Activated CD4-positive, alpha-beta T cell treated with anti-CD3 and anti-CD28 coated beads, Interleukin-2, amount 10 ng/mL, durations not matched to agents 7 days and 5 days (primary cell): ENCODE data around the gene TMEM125. TPM values are rescaled to one million over a fixed set of nuclear protein-coding genes. Genes with fewer than 3 reads are reported as not detected.

ENCODE experiments used
- CTCF ChIA-PET: fragments of 350-600 bp; sonication (Branson Sonifier 250); formaldehyde crosslinking; loops from one replicate; lab custom pipeline; 2021; ENCODE audit warnings: antibody characterized with exemption; lab: Charles Lee
- POLR2A ChIA-PET: fragments of 350-600 bp; sonication (Branson Sonifier 250); formaldehyde crosslinking; loops from one replicate; lab custom pipeline; 2021; ENCODE audit warnings: antibody characterized with exemption; lab: Charles Lee
- DNase-seq: peaks from one replicate; pipeline ENCODE4 v3.0.0-alpha.2; 2020
- H3K27ac Mint-ChIP-seq: one replicate; pipeline ENCODE4 v1.8.0; 2021; ENCODE audit warnings: mild to moderate bottlenecking, moderate library complexity, mixed read lengths
- H3K27me3 Mint-ChIP-seq: one replicate; pipeline ENCODE4 v1.8.0; 2021; ENCODE audit warnings: mixed read lengths
- H3K36me3 Mint-ChIP-seq: one replicate; pipeline ENCODE4 v1.8.0; 2021; ENCODE audit warnings: low read depth, mixed read lengths
- H3K4me1 Mint-ChIP-seq: one replicate; pipeline ENCODE4 v1.8.0; 2021; ENCODE audit warnings: mixed read lengths
- H3K4me3 Mint-ChIP-seq: one replicate; pipeline ENCODE4 v1.8.0; 2021; ENCODE audit warnings: mild to moderate bottlenecking, moderate library complexity, mixed read lengths
- H3K9me3 Mint-ChIP-seq: one replicate; pipeline ENCODE4 v1.8.0; 2021; ENCODE audit warnings: mixed read lengths
- total RNA-seq, 2 experiments: library from RNA; stranded (reverse); gene quantifications; one replicate each; pipeline ENCODE4 v1.2.3, GENCODE V29; 2021

TMEM125 gene
- total RNA-seq, 2 experiments from 2014 or later: not detected

DNA sequence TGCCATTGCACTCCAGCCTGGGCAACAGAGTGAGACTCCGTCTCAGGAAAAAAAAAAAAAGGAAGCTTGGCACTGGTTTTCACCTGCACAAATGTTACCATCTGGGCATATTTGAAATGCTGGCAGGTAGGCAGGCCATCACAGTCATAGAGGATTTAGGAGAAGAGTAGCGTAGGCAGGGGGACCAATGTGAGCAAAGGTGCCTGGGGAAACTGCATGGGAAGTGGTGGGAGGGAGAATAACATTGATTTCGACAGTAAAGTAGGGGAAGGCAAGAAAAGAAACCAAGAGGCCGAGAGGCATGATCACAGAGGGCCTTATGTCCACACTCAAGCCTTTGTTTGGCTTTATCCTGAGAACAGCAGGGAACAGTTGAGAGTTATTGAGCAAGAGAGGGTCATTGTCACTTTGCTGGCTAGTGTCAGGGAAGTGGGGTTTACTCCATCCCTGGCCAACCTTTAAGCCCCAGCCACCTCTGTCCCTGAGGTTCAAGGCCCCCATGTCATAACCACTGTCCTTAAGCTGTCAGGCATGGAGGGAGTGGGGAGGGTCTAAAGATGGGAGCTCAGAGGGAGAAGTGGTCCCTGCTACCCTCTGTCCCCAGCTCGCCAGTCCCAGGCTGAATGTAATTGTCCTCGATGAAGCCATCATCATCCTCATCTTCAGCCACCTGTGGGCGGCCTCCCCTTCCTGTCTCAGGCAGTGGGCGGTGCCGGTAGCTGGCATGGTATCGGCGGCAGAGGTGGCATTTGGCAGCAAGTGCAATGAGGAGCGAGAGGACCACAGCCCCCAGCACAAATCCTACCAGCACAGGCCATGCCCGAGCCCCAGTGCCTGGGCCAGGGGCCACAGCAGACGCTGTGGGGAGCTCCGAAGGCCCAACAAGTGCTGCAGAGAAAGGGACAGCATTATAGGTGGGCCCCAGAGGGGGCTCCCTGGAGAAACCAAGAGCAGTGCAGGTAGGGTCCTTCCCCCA lies 12.7 kb downstream of the TMEM125 start:
- CTCF ChIA-PET: interaction anchor here (0.6 to 1.5 kb wide), 2 partner anchors 26 to 765 kb away, joined by 3 read pairs; no protein-coding TSS in a partner anchor
- POLR2A ChIA-PET: no interaction called here
- Mint-ChIP-seq H3K9me3 (no peaks in the 10 kb centered on the region), H3K4me3 (no peak overlapping the region), H3K27me3 (peaks cover 8% of the 10 kb centered on the region), H3K36me3 (no peaks in the 10 kb centered on the region), H3K27ac (no peak overlapping the region), H3K4me1 (no peaks in the 10 kb centered on the region)
- DNase-seq: no peak

DNA sequence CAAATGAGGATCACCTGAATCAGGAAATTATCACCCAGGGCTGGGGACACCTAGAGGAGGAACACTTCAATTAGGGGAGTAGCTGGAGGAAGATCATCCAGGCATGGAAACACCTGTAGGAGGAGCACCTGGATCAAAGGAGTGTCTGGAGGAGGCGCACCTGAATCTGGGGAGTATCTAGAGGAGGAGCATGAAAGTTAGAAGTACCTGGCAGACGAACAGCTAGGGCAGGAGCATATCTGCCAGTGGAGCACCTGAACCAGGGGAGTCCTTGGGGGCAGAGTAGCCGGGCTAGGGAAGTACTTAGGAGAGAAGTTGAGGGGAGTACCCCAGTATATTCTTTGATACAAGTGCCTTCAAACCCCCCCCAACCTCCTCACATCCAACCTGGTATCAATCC lies 14.3 kb downstream of the TMEM125 start:
- Mint-ChIP-seq H3K4me3 (no peak overlapping the region), H3K9me3 (no peaks in the 10 kb centered on the region), H3K36me3 (no peaks in the 10 kb centered on the region), H3K4me1 (no peaks in the 10 kb centered on the region), H3K27ac (no peak overlapping the region), H3K27me3 (peaks cover 15% of the 10 kb centered on the region)
- ChIA-PET CTCF (interaction anchor here (2.4 kb wide), 1 partner anchor 9 kb away, joined by 9 read pairs; no protein-coding TSS in a partner anchor), POLR2A (no interaction called here)
- DNase-seq: no peak

DNA sequence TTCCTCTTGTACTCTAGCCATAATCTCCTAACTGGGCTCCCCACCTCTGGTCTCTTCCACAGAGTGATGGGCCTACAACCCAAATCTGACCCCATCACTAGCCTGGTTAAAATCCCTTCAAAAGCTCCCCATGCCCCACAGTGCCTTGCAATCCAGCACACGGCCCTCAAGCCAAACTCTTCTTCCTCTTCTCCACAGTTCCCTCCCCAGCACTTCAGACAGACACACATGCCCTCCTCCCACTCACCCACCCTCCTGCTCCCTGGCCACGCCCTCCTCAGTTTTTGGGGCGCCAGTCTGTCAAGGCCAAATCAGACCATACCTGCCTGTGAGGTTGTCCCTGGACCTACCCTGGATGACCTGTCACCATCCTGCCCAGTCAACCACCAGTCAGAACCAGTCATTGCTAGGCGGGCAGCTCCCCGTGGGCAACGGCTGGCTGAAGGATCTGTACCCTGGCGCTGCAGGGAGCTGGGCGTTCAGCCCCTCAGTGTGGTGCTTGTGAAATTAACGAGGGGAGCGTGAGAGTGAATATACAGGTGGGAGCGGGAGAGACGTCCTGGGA lies 14.8 kb downstream of the TMEM125 start:
- no peaks in the 10 kb centered on the region for H3K4me1 Mint-ChIP-seq
- no peak for DNase-seq
- H3K36me3 Mint-ChIP-seq: no peaks in the 10 kb centered on the region
- ChIA-PET POLR2A (no interaction called here), CTCF (interaction anchor here (1.3 to 2.4 kb wide), 2 partner anchors 10 to 27 kb away, joined by 3 to 9 read pairs; no protein-coding TSS in a partner anchor)
- peaks cover 15% of the 10 kb centered on the region for H3K27me3 Mint-ChIP-seq
- no peak overlapping the region for H3K4me3 Mint-ChIP-seq
- H3K27ac Mint-ChIP-seq: no peak overlapping the region
- no peaks in the 10 kb centered on the region for H3K9me3 Mint-ChIP-seq

DNA sequence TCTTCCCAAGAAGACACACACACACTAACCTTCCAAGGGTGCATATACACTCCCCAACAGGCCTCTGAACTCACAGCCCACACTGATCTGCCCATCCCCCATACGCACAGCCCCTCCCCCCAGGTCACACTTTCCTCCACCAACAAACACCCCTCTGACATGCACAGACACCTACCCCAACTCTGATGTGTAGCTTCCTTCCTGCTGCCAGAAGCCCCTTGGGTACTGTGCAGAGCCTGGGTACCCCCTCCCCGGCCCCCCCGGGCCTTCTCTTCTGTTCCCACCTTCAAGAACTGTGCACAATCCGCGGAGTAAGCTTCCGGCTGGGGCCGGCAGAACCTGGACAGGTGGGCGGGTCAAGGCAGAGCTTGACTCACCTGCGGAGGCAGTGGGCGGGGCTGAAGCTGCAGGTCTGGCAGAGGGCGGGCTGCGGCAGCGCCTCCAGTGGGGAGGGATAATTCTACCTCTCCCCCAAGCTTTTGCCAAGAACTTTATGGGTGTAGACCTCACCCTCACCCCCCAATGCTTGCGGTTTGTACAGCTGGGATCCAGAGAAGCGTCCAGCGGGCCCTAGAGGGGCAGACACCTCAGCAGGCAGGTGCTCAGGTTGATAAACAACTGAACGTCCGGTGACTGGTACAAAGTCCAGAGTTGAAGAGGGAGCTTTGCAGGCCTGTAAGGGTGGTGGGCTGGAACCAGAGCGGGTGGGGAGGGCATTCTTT lies 15.6 kb downstream of the TMEM125 start, which contains the start of gene C1orf210:
Gene C1orf210 (minus strand): TSS at position 313 of the 722 bp plus-strand sequence. CDS start 2,311 bp downstream, outside the sequence.
- ChIA-PET CTCF (interaction anchor here (1.1 to 2.4 kb wide), 3 partner anchors 9 to 28 kb away, joined by 3 to 9 read pairs (median 5); no protein-coding TSS in a partner anchor), POLR2A (no interaction called here)
- Mint-ChIP-seq H3K4me1 (no peaks in the 10 kb centered on the region), H3K4me3 (no peak within 1 kb of the TSS), H3K36me3 (no peaks in the 10 kb centered on the region), H3K9me3 (no peaks in the 10 kb centered on the region), H3K27me3 (peaks cover 13% of the 10 kb centered on the region), H3K27ac (peak within 1 kb of the TSS; percentile 26)
- no peak for DNase-seq

DNA sequence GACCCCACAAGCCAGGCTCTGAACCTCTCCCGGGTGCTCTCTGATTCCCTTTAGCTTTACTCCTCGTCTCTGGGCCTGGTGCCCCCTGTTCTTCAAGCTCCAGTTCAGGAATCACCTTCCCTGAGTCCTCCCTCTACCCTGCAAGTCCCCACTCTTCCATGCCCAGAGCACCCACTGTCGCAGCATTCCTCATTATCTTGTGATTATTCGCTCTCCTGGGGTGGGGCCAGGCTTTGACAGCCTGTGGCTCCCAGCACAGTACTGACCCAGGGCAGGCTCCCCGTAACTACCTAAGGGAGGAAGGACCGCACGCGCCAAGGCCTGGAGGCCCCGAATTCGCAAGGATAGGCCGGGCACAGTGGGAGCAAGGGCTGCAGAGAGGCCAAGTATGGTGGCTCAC lies 16.3 kb downstream of the TMEM125 start:
- H3K27me3 Mint-ChIP-seq: peaks cover 12% of the 10 kb centered on the region
- no peaks in the 10 kb centered on the region for H3K9me3 Mint-ChIP-seq
- ChIA-PET CTCF (interaction anchor here (0.6 to 1.3 kb wide), 3 partner anchors 8 to 43 kb away, joined by 3 to 5 read pairs (median 4); no protein-coding TSS in a partner anchor), POLR2A (no interaction called here)
- no peak overlapping the region for H3K27ac Mint-ChIP-seq
- no peak overlapping the region for H3K4me3 Mint-ChIP-seq
- no peak for DNase-seq
- H3K4me1 Mint-ChIP-seq: no peaks in the 10 kb centered on the region
- no peaks in the 10 kb centered on the region for H3K36me3 Mint-ChIP-seq

DNA sequence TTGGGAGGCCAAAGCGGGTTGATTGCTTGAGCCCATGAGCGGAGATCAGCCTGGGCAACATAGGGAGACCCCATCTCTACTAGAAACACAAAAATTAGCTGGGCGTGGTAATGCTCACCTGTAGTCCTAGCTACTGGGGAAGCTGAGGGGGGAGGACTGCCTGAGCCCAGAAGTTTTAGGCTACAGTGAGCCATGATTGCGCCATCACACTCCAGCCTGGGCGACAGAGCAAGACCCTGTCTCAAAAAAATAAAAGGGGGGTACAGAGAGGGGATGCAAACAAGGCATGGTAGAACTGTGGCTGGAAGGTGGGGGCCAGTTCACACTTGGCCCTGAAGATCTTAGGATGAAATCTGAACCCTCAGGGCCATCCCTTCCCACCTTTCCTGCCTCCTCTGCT lies 16.8 kb downstream of the TMEM125 start:
- H3K27me3 Mint-ChIP-seq: peaks cover 12% of the 10 kb centered on the region
- H3K4me3 Mint-ChIP-seq: no peak overlapping the region
- DNase-seq: no peak
- CTCF ChIA-PET: interaction anchor here (0.6 kb wide), 1 partner anchor 43 kb away, joined by 4 read pairs; no protein-coding TSS in a partner anchor
- no peaks in the 10 kb centered on the region for H3K9me3 Mint-ChIP-seq
- POLR2A ChIA-PET: no interaction called here
- H3K27ac Mint-ChIP-seq: no peak overlapping the region
- H3K36me3 Mint-ChIP-seq: no peaks in the 10 kb centered on the region
- H3K4me1 Mint-ChIP-seq: no peaks in the 10 kb centered on the region

DNA sequence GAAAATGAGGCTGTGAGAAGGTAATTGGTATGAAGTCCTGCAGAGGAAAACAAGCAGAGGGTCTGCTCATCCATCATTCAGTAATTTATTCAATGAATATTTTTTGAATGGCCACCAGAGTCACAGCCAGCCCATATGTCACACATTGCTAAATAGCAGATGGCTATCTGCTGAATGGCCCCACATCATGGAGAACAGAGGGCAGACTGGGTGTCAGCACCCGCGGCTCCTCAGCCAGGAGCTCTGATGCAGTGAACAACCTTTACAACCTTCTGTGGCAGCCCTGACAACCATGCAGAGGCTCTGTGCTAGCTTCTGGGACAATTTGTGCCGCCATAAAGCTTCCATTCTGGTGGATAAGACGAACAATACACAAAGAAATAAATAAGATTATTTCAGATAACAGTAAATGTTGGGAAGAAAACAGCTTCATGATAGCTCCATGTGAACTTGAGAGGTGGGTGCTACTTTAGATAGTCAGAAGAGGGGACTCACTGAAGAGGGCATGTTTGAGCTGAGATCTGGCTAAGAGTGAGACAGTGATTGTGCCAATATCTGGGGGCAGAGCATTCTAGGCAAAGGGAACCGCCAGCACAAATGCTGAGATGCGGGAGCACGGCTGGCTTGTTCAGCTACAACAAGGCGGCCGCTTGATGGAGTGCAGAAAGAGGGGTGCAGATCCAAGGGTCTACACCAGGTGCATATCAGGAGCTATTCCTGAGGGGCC lies 18.4 kb downstream of the TMEM125 start:
- no peak overlapping the region for H3K27ac Mint-ChIP-seq
- peaks cover 12% of the 10 kb centered on the region for H3K27me3 Mint-ChIP-seq
- H3K4me3 Mint-ChIP-seq: no peak overlapping the region
- no peaks in the 10 kb centered on the region for H3K4me1 Mint-ChIP-seq
- DNase-seq: no peak
- H3K9me3 Mint-ChIP-seq: no peaks in the 10 kb centered on the region
- no peaks in the 10 kb centered on the region for H3K36me3 Mint-ChIP-seq
- ChIA-PET CTCF (interaction anchor here (1.0 kb wide), 1 partner anchor 127 kb away, joined by 3 read pairs; no protein-coding TSS in a partner anchor), POLR2A (no interaction called here)

DNA sequence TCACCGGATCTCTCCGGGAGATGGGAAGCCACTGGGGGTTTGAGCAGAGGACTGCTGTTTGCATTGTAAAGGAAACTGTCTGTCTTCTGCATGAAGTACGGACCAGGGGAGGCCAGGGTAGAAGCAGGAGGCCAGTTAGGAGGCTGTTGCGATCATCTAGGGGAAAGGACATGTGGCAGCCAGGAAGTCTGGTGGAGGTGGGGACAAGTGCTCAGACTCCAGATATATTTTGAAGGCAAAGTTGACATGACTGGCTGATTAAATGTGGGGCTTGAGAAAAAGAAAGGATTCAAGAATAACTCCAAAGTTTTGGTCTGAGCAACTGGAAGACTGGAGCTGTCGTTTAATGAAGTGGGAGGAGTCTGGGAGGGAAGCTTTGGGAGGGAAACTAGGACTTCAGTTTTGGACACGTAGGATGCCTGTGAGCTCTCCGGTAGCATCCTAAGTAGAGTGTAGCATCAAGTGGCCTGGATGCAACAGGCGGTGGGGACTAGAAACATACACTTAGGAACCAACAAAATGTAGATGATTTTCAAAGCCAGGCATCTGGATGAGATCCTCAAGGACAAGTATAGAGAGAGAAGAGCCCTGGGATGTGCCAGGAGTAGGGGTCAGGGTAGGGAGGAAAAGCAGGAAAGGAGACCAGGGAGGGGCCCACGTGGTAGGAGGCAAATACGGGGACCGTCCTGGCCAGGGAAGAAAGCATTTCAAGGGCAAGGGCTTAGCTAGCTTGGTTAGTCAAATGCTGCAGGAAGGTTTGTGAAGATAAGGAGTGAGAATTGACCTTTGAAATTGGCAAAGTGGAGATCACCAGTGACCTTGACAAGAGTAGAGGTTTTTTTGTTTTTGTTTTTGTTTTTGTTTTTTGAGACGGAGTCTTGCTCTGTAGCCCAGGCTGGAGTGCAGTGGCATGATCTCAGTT lies 19.3 kb downstream of the TMEM125 start:
- ChIA-PET CTCF (no interaction called here), POLR2A (no interaction called here)

DNA sequence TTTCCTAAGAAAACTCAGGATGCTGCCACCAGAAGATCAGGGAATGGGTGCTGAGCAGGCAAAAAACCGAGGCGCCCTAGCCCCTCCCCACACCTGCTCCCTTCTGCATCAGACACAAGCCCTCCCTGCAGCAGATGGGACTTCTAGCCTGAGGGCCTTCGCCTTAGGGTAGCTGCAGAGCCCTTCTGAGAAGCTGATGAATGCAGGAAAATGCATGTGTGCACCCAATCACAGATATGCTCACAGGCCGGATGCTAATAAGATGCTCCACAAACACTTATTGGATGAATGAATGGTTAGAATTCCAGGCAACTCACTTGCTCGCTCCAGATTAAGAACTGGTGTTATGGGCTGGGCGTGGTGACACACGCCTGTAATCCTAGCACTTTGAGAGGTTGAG lies 22.4 kb downstream of the TMEM125 start:
- H3K9me3 Mint-ChIP-seq: no peaks in the 10 kb centered on the region
- CTCF ChIA-PET: interaction anchor here (1.4 kb wide), 1 partner anchor 25 kb away, joined by 4 read pairs; no protein-coding TSS in a partner anchor
- no peaks in the 10 kb centered on the region for H3K36me3 Mint-ChIP-seq
- DNase-seq: no peak
- H3K27me3 Mint-ChIP-seq: peaks cover 10% of the 10 kb centered on the region
- no peak overlapping the region for H3K27ac Mint-ChIP-seq
- POLR2A ChIA-PET: no interaction called here
- H3K4me3 Mint-ChIP-seq: no peak overlapping the region
- H3K4me1 Mint-ChIP-seq: peaks cover 26% of the 10 kb centered on the region

More for the DNA sequence above, 19.3 kb downstream of the TMEM125 start:
- no peak overlapping the region for H3K27ac Mint-ChIP-seq
- H3K9me3 Mint-ChIP-seq: no peaks in the 10 kb centered on the region
- no peaks in the 10 kb centered on the region for H3K36me3 Mint-ChIP-seq
- peaks cover 2% of the 10 kb centered on the region for H3K4me1 Mint-ChIP-seq
- no peak overlapping the region for H3K4me3 Mint-ChIP-seq
- H3K27me3 Mint-ChIP-seq: peaks cover 12% of the 10 kb centered on the region
- DNase-seq: no peak

DNA sequence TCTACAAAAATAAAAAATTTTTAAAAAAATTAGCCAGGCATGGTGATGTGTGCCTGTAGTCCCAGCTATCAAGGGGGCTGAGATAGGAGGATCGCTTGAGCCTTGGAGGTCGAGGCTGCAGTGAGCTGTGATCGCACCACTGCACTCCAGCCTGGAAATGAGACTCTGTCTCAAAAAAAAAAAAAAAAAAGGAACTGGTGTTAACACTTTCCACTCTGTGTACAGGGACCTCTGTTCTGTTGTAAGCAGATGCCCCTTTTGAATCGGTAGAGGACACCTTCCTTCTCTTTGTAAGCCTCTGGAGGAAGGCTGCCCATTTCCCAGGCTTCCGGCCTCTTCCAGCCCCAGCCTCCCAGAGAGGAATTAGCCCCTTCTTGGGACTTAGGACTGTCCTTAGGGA lies 22.9 kb downstream of the TMEM125 start:
- Mint-ChIP-seq H3K4me1 (peaks cover 26% of the 10 kb centered on the region), H3K4me3 (no peak overlapping the region), H3K27me3 (peaks cover 5% of the 10 kb centered on the region), H3K9me3 (no peaks in the 10 kb centered on the region), H3K27ac (no peak overlapping the region), H3K36me3 (no peaks in the 10 kb centered on the region)
- ChIA-PET CTCF (interaction anchor here (1.4 kb wide), 1 partner anchor 24 kb away, joined by 4 read pairs; no protein-coding TSS in a partner anchor), POLR2A (no interaction called here)
- no peak for DNase-seq

DNA sequence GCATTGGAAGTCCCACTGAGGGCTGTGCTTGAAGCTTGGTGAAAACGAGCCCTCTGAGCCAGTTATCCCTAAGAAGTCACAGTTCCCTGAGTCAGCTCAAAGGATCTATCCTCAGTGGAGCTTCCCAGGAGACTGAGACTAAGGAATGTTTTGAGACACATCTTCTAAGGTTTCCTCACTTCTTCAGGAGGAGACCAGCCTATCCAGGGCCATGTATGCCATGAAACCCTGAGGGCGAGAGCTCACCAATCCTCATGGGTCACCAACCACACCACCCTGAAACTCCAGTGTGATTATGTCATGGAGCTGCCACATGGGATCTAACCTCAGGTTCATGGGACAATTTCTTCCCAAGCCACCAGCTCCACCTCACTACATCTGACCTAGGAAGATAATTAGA lies 23.4 kb downstream of the TMEM125 start:
- no peak for DNase-seq
- Mint-ChIP-seq H3K4me3 (no peak overlapping the region), H3K4me1 (peaks cover 26% of the 10 kb centered on the region), H3K36me3 (no peaks in the 10 kb centered on the region), H3K27me3 (peaks cover 3% of the 10 kb centered on the region), H3K9me3 (no peaks in the 10 kb centered on the region), H3K27ac (peak overlapping the region; percentile 46)
- ChIA-PET POLR2A (no interaction called here), CTCF (interaction anchor here (1.4 to 2.2 kb wide), 2 partner anchors 8 to 24 kb away, joined by 4 to 5 read pairs; partner anchors contain the start of gene C1orf210)
